GM19455 (cell line): ENCODE data around the gene IL1RAPL2.

ENCODE experiments used
- ATAC-seq: cut with Tn5 transposase; IDR thresholded peaks from one replicate; pipeline ENCODE4 v1.9.1; 2021; ENCODE audit not compliant: unreplicated experiment

Gene IL1RAPL2

DNA sequence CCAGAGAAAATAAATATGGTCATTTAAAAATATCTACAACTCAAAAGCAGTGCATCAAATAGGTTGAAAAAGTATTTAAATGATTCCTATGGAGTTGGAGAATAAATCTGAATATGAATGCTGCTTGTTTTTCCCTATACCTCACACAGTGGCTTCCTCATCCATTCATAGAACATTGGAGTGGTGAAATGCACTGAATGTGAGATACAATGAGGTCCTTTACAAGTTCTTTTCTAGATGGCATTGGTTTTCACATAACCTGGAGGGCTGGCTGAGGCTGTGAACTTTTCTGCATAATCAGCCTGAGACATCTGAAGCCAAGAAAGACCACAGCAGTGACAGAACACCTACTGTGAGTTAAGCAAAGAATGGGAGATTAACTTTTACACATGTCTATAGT, 977.3 kb downstream of the IL1RAPL2 start:
- no peak for ATAC-seq

DNA sequence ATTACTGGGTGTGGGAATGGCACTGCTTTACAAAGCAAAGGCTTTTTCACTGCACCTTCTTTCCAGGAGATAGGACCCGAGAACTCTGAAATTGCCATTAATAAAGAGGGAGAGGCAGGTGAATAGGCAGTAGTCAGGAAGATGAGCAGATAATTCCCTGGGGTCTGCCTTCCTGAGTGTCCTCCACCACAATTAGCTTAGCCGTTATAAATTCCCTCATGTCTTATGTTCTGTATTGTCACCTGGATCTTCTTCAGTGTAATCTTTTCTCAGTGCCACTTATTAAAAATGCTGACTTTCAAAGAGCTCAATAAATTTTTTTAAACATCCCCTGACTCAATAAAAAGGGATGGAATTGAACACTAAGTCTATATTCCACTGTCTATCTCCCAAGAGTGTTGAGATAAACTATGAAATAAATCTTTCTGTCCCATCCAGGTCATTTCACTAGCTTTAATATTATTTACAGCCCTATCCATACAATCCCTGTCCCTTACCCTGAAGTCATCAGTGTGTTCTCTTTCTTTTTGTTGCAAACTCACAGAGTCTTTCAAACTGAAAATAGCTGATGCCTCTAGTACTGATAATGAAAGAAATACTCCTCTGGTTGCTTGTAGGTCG, 984.2 kb downstream of the IL1RAPL2 start:
- ATAC-seq, result no peak

DNA sequence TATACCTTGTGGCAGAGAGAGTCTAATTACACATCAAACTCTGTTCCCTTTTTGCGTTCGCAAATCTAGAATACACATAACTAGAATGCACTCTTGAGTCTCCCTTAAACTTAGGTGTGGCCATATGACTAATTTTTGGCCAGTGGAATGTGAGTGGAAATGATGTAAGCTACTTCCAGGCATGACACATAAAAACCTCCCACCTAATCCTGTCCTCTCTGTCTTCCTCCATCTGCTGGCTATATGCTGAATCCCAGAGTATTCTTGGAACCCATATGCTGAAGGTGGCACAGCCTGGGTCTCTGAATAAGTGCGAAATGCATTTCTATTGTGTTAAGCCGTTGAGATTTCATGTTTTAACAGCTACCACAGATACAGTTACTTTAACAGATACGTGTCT, 986.4 kb downstream of the IL1RAPL2 start:
- ATAC-seq, result no peak

DNA sequence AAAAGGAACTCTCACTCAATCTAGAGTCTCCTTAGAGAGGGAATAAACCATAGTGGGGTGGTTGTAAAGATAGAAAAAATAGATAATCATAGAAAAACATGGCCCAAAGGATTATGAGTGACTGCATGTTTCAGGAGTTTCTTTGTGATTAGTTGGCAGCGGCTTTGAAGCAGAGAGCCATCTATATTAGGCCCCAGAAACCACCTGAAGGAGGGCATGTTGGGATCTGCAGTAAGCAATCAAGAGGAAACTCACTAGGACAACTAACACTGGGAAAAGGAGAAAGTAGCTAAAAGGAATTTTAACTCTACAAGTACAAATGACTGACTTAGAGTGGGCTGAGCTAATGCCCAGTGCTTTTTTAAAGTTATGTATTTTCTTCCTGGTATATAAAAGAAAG, 987.1 kb downstream of the IL1RAPL2 start:
- ATAC-seq, result no peak

DNA sequence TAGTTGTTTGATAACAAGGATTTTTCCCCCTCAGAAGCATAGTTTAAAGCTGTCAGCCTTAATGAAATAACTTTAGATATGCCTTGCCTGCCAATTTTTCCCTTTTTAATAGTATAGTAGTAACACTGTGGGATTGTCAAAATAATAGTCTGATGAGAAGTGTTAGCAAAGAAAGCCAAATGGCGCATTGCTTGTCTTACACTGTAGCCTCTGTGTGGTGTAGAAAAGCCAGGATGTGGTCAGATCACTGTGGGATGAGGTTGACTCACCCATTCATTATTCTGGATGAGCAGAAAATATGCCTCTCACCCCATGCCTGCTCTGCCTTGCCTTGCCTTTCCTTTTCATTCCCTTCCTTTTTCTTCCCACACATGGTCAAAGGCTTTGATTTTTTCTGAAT, 998.5 kb downstream of the IL1RAPL2 start:
- no peak for ATAC-seq

DNA sequence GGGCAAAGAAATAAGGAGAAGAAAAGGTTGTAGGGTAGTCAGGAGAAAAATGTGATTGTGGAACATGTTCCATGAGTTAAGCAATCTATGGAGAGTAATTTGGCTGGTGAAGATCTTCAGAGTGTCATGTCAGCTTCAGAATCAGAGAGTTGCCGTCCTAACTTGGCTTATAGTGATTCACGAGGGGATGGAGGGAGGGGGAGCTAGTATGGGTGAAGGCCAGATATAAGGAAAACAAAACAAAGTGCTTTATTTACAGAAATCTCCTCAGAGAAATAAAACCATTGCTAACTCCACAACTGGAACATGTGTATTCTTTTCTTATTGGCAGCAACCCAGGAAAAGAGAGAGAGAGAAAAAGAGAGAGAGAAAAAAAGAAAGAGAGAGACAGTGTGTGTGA, 999.9 kb downstream of the IL1RAPL2 start:
- ATAC-seq, result no peak

DNA sequence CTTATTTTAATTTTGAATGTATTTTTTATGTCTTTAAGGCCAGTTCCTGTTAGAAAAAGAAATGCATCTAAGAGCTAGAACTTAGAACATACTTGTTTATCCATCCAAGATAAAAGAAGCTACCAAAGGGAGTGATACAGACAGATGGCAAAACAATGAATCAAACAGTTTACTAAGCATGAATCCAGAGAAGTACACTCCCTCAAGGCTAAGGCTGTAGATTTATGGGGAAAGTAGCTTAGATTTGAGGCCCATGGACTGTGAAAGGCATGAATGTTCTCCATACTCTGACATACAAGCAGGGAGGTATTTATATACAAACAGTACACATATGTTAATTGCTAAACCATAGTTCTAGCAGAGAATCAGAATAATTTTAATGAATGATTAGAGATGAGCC, 1001.1 kb downstream of the IL1RAPL2 start:
- no peak for ATAC-seq

DNA sequence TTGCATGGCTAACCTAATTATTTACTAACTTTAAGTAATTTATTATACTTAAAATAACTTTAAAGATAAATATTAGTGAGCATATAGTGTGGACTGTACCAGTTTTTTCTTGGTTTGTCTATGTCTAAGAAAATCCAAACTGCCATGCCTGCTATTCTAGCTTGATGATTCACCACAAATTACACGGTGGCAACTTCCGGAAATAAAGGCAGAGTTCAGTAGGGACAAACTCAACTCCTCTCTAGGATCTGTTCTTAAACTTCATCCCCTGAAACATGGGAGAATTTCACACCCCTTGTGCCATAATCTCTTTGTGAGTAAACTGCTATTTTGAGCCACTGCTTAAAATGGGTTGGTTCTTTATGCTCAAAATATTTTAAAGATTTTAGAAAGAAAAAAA, 1042.7 kb downstream of the IL1RAPL2 start:
- no peak for ATAC-seq

DNA sequence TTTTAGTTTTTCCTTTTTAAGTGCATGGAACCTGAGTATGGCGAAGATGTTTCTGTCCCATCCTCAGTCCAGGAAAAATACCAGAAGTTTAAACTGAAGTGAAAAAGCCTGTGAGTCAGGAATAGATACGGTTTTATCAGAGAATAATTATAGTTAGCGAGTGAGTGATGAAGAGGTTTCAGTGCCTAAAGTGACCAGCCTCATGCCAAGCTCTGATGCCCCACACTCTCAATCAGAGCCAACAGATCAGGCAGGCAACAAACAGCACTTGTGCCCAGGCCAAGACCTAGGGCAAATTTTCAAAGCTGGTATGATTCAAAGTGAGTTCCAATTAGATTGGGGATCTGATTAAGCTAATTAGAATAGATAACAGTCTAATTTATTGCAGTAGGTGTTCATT, 1043.5 kb downstream of the IL1RAPL2 start:
- ATAC-seq, result no peak

DNA sequence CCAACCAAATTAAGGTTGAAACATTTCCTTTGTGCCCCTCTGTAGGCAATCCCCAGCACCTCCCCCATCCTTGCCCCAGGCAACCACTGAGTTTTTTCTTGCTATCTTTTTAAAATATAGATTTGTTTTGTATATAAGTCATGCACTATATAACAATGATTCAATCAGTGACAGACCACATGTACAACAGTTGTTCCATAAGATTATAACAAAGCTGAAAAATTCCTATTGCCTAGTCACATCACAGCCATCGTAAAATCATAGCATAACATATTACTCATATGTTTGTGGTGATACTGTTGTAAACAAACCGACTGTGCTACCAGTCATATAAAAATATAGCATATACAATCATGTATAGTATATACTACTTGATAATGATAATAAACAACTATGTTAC, 1044.4 kb downstream of the IL1RAPL2 start:
- no peak for ATAC-seq

DNA sequence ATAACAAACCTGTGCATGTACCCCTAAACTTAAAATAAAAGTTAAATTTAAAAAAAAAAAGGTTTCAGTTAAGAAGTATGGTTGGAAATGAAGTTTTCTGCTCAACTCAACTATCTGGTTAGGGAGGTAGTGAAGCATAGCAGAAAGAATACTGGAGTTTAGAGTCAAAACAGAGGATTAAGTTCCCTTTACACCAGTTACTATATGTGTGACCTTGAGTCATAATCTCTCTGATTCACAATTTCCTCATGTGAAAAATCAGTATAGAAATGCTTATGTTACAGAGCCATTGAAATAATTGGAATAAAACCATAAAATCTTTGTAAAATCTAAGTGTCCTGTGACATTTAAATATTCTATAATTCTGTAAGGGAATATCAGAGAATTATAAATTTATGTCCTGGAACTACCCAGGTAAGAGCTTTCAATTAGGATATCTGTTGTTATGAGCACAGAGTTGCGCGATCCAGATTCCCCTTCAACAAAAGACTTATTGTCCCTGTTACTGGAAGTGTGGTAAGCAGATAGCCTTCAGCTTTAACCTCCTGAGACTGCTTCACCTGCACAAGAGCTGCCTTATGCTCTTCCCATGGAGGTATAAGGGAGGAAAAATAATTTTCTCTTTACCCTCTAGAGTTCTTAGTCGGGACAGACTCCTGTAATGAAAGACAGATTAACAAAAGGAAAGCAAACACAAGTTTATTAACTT, 1052.5 kb downstream of the IL1RAPL2 start:
- no peak for ATAC-seq

DNA sequence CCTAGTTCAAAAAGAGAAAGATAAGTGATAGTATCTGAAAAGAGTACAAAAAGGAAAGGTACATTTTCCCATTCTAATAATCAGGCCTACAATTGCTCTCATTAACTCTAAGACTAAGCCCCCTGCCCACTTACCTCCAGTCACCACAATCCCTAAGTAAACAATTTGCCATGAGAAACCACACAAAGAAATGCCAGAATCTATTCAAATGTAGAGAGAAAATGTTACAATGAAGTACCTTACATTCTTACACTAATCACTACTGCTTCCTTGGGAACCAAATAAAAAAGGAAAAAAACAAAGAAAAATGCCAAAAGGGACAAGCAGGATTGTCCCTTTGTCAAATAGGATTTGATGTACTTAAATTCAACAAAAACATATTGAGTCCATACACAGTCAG, 1068.2 kb downstream of the IL1RAPL2 start:
- ATAC-seq, result no peak

DNA sequence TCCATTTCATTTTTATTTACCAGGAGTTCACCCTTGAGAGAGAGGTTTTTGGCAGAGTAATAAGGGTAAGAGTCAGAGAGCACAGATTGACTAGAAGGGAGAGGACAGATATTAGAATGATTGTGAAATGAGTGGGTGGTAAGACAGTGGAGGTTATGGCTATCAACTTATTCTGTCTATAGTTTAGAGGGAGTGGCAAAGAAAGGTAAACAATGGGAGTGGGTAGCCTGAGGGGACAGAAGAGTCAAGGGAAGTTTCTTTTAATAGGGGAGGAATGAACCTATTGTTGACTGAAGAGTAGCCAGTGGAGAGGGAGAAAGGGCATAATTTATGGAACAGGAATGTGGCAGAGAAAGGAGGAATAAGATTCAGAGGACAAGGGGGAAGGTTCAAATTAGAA, 1069.8 kb downstream of the IL1RAPL2 start:
- no peak for ATAC-seq

DNA sequence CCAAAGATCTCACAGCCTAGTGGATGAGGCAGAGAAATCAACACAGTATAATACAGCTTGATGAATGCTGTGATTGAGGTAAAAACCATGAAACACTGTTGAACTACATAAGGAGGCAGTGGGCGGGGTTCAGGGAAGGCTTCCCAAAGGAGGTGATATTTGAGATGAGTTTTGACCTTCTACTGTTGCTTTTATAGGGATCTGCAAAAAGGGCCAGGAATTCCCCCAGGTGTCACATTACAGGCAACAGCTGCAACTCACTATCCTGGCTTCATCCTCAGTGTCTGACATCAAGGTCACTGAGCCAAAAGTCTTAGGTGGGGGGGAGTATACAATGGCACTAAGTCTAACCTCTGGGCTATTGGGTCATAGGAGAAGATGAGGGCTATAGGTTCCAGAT, 1070.7 kb downstream of the IL1RAPL2 start:
- no peak for ATAC-seq

DNA sequence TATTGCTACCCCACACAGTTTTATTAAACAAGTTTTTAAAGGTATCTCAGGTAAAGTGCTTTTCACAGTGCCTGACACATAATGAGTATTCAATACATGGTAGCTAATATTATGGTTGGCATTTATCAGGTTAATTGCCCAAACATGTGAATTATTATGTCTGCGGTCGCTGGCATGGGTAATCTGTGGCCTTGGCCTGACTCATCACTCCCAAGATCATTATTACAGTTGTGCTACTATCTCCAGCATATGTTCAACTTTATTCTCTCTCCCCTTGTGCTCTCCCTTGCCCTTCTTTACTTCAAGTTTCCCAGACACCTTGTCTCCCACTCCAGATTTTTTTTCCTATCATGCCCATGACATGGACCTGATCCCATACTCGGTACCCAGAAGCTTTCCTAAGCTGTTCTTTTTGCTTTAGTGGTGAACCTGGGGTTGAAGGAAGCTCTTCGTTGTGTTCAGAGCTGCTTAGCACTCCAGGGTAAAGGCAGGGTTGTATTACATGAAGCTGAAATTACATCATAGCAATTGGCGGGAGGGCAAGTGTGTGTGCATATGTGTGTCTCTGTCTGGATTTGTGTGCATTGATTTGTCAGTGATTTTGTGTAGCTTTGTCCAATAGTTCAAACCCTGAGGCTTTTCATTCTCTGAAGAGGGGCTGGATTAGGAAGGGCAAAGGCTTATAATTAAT, 1079.8 kb downstream of the IL1RAPL2 start:
- ATAC-seq, result no peak

DNA sequence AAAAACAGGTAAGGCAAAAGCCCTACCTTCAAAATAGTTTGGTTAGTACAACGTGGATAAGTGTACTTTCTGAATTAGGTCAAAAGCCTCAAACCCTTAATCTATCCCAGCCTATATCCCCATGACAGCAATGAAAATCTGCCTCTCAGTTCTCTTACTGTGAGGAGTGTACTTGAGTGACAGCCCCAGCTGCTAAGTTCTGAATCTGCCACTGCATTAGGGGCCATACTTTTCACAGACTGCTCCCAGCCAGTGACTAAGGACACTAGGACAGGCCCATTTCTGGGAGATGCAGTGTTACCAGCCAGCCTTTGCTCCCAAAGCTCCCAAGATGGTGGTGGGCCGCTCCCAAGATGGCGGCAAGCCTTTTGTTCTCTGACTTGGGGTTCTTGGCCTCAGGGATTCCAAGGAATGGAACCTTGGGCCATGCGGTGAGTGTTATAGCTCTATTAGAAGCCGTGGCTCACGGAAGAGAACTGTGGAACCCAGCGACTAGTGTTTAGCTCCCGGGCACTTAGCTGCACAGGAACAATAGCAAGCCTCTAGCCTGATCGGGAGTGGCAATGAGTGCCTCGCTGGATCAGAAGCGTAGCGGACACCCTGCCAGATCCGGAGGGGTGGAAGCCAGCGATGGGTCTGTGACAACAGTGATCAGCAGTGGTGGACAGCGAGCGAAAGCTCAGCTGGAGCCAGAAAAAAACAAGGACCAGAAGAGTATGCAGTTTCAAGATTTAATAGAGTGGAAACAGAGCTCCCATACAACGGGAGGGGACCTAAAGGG, 1080.8 kb downstream of the IL1RAPL2 start:
- ATAC-seq, result no peak

DNA sequence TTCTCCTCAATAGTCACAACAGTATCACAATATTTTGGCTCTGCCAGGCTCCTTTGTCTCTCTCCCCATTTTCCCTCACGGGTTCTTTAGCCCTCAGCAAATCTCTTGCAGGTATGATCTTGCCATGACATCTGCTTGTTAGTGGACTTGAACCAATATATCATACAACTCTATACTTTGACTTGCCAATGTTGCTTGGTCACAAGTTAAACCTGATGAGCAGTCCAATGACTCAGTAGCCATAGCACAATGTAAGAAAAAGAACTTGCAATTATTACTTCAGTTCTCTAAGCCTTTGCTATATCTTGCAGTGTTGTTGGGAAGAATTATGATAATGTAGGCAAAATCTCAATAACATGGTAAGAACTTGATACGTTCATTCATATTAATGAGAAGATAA, 1081.8 kb downstream of the IL1RAPL2 start:
- no peak for ATAC-seq

DNA sequence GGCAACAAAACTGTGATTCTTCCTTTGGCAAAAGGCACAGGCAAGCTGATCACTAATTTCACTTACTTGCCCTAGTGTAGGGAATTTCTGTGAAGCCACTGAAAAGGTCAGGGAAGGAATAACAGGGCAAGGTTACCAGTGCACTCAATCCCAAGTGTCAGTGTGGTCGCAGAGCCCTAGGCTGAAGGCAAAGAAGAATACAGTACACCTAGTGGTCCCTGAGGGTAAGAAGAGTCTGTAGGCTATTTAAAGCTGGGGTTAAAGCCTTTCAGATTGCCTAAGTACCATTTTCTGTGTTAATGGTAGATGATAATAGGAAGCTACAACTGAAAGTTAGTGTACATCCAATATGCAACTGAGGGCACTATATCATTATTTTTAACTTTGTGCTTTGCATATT, 1082.7 kb downstream of the IL1RAPL2 start:
- no peak for ATAC-seq

DNA sequence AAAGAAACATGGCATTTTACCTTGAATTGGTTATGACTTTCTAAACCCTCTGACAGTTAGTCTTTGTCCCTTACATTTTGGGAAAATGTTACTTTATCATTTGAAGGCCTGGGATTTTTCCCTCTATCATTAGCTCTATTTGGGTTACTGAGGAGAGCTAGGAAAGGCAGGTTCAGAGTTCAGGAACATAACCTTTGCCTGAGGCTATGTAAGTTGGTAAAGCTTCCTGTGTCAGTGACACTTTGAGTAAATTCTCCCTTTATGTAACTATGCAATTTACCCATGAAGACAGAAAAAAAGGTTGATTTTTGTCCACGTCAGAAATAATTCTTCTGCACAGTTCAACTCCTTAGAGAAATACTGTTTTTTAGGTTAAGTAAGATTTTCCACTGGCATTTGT, 1084.6 kb downstream of the IL1RAPL2 start:
- no peak for ATAC-seq

DNA sequence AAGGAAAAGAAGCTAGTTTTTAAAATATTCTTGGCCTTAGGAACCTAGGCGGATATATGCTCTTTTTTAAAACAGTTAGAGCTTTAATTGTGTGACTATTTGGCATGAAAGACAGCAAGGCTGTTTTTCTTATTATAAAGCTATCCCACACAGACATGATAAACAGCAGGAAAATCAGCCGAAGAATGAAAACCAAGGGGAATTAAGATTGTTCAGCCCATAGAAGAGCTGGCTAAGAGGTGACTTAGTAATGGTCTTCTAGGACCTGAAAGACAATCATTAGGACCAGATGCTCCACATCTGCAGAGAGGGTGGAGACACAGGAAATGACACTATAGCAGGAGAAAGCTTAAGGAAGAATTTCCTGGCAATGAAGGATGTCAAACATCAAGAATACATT, 1085.0 kb downstream of the IL1RAPL2 start:
- ATAC-seq, result no peak

DNA sequence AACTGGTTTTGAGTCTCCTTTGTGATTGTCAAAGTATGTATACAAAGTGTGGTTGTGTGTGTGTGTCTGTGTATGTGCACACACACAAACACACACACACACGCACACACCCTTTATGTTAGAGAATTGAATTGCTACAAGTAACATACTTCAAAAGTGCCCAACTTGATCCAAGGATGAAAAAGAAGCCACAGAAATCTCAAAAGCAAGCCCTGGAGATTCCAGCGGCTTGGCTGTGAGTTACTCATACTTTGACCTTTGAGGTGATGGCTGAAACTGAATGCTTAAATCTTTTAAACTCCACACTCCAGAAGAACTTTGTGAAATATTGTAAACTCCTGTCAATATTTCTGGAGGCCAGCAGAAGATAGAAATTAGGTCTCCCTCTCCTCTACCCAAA, 1087.9 kb downstream of the IL1RAPL2 start:
- no peak for ATAC-seq

DNA sequence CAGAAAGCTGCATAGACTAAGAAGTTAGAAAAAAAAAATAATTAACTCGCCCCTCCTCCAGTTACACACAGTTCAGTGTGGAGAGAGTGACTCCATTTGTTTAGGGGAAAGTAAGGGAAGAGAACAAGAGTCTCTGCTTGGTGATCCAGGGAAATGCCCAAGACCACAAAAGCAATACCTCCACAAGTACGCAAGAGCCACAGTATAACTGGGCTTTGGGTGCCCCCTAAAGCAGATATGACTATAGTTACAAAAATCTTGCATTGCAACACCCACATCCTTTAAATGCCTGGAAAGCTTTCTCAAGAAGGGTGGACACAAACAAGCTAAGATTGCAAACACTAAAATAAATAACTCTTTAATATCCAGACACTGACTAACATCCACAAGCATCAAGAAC, 1092.1 kb downstream of the IL1RAPL2 start:
- ATAC-seq, result no peak
